DMS 273 treated with DMSO at 0.1 percent for 48 hours (cell line): ENCODE measurements around the gene RBKS.
"Not testable (repeated sequence)": the region's sequence is repeated elsewhere in the genome, so short reads cannot be mapped to it uniquely, and the experiment has no call there.

ENCODE experiments used
- DNase-seq: peaks from one replicate; lab custom pipeline; 2025; lab: John Stamatoyannopoulos, UW

RBKS gene

DNA sequence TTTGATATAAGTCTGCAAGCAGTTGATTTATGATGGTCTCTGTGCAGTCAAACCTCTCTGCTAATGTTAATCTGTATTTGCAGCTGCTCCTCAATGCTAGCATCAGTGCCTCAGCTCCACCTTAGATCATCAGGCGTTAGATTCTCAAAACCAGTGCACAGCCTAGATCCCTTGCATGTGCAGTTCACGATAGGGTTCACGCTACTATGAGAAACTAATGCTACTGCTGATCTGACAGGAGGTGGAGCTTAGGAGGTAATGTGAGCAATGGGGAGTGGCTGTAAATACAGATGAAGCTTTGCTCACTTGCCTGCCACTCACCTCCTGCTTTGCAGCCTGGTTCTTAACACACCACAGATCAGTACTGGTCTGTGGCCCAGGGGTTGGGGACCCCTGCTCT is 18.4 kb downstream of the RBKS start:
- DNase-seq = no peak

DNA sequence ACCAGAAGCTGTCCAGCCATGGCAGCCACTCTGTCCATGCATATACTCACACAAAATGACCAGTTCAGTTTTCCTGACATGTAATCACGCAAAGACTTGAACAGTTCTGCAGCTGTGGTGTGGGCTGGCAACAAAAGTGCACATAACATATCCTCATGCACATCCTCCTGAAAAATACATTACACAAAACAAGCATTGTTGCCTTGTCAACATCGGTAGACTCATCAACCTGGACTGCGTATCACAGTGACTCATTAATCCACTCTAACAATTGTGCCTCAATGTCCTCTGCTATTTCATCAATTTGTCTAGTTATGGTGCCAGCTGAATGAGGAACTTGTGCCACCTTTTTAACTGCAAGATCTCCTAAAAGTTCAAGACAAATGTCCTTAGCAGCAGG is 19.5 kb downstream of the RBKS start:
- no peak for DNase-seq

DNA sequence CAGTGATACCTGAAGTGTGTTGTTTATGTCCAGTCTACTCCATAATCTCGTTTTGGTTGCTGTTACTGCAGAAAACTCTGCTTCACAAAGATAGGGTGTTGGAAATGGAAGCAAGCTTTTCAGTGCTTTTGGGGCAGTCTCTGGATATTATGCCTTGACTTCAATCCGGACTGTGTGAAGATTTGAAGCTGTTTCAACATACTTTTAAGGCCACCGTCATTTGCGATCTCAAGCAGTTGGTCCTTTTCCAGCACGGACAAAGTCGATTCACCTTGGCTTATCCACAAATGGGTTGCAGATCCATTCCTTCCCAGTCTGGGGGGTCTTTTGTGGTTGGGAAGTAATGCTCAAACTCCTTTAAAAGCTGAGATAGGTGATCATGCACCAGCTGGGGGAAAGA is 20.4 kb downstream of the RBKS start:
- DNase-seq = no peak

DNA sequence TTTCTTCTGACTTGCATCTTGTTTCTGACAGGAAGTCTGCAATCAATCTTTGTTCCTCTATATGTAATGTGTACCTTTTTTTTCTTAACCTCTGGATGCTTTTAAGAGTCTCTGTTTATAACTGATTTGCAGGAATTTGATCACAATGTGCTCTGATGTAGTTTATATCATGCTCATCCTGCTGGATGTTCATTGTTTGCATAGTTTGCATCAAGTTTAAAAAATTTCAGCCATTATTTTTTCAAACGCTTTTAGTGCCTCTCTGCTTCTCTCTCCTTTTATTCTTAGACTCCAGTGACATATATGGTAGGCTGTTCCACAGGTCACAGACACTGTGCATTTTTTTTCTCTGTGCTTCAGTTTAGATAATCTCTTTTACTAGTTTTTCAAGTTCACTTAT is 23.9 kb downstream of the RBKS start:
- DNase-seq = no peak

DNA sequence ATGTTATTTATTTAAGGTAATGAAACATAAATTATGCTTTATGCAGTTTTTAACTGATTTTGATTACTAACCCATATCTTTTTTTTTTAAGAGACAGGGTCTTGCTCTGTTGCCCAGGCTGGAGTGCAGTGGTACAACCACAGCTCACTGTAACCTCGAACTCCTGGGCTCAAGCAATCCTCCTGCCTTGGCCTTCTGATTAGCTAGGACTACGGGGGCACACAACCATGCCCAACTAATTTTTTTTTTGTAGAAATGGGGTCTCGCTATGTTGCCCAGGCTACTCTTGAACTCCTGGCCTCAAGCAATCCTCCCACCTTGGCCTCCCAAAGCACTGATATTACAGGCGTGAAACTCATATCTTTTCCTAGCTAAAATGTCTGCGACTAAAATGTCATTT is 26.2 kb downstream of the RBKS start:
- not testable (repeated sequence) for DNase-seq

DNA sequence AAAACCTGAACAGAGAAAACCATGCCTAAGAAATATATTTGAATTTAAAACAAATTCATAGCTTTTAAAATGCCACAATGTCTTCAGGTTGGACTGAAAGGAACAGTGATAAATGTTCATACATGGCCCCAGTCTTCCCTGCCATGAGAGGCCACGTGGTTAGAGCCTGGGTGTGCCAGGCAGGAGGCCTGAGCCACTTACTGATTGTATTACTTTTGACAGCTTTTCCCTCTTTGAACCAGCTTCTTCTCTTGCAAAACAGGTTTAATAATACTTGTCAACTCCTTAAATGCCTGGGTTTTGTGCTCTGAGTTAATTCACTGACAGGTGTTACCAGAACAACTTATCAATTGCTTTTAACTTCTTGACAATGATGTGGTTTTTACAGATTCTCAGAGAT is 27.0 kb downstream of the RBKS start:
- no peak for DNase-seq

DNA sequence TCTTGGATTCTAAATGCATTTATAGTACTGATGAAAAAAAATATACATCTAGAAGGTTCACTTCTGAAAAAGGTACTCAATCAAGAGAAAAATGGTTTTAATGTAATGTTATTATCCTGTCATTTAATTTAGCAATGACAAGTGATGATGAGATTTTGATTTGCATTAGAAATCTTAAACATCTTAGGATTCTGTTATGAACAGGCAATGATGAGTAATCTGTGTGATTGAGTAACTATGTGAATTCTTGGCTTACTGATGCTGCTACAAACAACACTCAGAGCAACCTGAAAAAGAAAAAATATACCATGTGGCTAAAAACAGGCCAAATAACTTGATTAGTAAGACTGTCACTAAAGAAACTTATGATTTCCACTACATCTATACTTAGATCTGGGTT is 30.1 kb downstream of the RBKS start:
- DNase-seq = no peak

DNA sequence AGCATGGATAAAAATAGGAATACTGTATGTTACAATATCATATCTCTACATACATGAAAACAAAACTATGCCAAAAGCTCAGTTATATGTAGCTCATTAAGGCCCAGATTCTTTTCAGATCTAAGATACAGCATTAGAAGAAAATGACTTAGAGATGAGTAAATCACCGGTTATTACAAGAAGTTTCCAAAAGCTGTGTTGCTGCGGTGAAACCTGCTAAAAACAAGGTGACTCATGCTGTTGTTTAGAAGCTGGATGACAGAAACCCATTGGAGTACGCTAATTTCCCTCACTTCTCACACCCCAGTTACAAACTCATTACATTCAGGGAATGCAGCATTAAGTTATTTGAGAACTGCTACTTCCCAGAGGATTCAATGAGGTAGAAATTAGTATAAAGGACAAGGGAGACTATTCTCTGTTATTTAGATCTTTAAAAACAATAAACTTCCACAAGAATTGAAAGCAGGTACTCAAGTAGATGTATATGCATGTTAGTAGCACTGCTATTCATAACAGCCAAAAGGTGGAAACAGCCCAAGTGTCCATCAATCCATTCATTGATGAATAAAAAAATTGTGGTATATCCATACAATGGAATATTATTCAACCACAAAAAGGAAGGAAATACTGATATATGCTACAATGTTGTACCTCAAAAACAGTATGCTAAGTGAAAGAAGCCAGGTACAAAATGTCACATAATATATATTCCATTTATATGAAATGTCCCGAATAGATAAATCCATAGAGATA is 32.6 kb downstream of the RBKS start:
- DNase-seq = no peak

DNA sequence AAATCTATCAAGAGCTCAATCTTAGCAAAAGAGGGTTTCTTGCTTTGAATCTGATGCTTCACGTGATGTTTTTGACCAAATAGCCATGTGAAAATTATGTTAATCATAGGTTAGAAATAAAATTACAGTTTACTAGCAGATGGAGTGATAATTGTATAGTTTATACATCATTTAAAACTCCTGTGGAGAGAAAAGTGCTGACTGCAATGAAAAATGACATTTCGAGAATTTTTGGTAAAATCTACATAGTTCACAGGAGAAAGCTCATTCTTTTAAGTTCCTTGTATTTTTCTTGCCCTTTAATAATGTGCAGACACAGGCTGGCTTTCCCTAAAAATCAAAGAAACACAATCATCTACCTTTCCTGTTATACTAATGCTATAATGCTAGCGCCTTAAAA is 33.2 kb downstream of the RBKS start:
- no peak for DNase-seq

DNA sequence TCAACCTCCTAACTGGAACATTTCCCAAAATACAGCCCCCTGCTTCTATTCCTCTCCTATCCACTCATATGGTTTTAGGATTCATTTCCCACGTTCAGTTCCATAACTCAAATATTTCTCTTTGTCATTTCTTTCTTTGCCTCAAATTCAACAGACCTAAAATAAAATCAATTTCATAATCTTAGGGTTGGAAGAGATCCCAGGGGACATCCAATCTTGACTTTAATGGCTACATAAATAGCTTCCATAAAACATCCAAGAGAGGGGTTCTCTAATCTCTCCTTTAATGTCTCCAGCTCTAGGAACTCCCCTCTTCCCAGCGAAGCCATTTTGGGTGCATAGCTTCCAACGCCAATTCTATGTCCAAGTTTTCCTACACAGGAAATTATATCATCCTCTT is 33.8 kb downstream of the RBKS start:
- DNase-seq = no peak

DNA sequence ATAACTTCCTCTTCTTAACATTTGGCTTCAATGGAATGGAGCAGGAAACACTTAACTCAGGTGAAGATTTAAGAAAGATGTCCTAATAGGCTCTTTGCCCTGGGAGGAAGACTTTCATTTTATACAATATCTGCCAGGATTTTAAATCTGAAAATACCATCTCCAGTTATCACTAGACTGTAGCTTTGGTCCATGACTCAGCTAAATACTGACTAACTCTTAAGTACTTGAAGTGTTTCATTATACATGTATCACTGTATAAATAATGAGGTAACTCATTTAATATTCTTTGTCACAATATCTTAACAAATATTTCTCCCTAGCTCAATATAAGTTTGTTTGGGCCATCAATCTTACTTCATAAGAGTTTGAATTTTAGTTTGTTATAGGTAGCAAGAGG is 34.7 kb downstream of the RBKS start:
- DNase-seq = no peak

DNA sequence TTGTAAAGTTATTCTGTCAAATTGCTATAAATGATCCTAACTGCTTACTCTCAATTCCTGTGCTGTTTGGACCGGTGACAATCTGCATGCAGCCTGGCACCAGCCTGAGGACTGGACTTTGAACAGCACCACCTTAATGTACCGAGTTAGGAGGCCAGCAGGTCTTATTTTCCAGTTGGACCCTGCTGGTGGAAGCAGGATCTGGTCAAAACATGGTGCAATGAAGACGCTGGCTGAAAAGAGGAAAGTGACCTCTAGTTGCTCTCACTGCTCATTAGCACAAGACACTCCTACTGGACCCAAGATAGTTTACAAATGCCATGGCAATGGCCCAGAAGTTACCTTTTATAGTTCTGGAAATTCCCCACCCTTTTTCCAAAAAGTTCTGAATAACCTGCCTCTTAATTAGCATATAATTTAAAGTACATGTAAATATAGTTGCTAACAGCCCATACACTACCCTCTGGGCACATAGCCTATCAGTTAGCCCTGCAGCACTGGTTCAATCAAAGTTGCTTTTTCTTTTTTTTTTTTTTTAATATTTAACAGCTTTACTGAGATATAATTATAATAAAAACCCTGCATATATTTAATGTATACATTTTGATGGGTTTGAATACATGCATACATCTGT is 35.8 kb downstream of the RBKS start:
- no peak for DNase-seq

DNA sequence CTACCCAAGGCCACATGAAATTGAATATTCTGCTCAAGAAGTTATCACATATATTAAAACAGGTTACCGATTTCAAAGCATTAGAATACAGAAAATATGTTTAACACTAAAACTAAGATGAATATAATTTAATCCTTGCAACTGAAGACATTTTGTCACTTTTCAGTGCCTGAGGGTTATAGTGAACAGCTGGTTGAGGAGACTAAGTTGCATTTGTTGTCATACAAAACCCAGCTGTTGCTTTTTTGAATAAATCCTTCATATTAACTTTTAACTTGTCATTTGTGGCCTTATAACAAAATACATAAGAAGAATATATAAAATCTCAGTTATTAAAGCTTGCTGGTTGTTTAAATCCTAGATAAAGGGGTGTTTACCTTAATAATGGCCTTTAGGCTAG is 37.5 kb downstream of the RBKS start:
- DNase-seq = no peak

DNA sequence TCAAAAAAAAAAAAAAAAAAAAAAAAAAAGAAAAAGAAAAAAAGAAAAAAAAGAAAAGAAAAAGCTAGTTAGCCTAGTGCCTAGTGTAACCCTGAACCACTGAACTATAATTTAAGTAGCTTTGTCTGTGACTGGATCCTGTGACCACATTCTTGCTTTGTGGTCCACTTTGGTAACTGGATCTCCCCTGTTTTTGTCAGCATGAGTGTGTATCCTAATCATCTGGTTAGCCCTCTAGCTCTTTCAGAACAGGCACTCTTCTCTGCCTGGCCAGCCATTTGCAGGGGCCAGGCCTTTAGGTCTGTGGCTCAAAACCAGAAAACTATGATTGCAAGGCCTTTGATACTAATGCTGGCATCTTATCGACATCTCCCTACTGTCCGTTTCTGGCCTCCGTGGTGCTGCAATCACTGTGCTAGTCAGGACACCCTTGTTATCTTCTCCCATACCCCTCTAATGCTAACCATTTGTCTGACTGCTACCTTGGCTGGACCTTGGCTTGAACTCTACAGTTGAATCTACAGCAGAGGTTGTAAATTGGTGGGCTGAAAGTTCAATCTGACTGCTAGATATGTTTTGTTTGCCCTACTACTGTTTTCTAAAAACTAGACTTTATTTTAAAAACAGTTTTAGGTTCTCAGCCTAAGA is 40.5 kb downstream of the RBKS start:
- DNase-seq = no peak

DNA sequence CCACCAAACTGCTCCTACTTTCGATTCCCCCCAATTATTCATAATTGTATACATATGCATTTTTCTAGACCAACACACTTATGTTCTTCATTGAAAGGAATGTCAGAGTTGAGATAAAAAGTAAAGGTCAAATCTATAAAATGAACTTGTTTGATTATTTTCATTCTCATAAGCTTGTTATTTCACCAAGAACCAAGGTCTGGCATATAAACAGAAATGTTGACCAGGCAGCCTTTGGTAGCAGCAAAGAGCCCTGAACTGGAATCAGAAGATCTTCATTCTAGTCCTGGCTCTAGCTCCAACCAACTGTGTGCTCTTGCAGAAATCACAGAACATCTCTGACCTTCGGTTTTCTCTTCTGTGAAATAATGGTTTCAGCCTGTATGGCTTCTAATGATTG is 42.9 kb downstream of the RBKS start:
- no peak for DNase-seq

DNA sequence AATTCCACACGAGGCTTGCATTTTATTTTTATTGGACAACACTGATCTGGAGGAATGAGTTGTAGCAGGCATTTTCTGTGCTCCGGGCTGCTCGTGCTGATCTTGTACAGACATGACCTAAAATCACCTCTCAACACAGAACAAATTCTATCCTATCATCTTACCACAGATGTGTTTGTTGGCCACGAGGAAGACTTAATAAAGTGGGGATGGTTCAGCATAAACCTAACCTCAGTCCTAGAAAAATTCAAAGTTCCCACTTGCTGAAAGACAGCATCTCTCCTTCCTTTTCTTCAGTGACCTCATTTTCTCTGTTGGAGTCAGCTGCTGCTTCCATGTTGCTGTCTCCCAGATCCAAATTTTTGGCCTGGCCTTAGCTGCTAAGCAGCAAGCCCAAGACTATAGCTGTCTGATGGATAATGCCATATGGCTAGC is 45.3 kb downstream of the RBKS start:
- DNase-seq = peak; percentile 62

DNA sequence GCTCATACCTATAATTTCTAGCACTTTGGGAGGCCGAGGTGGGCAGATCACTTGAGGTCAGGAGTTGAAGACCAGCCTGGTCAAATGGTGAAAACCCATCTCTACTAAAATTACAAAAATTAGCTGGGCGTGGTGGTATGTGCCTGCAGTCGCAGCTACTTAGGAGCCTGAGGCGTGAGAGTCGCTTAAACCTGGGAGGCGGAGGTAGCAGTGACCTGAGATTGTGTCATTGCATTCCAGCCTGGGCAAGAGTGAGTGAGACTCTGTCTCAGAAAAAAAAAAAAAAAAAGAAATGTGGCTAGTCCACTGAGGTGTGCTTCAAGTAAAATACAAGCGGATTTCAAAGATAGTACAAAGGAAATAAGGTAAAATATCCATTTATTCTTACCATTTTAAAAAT is 46.2 kb downstream of the RBKS start:
- no peak for DNase-seq

DNA sequence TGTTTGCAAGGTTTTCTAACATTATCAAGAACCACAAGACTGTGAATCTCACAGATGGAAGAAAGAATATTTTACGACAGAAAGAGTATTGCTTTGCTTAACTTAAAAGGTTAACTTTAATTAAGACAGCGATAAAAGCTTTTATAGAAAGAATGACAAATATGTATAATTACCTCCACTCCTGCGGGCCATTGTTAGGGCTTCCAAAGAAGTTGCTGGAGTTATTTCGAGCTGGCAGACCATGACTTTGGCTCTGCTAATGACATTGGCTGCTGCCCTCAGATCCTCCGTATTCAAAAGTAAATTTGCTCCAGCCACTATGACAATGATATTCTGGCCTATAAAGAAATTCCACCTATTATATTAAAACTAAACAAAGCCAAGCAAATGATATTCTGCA is 47.3 kb downstream of the RBKS start:
- no peak for DNase-seq

DNA sequence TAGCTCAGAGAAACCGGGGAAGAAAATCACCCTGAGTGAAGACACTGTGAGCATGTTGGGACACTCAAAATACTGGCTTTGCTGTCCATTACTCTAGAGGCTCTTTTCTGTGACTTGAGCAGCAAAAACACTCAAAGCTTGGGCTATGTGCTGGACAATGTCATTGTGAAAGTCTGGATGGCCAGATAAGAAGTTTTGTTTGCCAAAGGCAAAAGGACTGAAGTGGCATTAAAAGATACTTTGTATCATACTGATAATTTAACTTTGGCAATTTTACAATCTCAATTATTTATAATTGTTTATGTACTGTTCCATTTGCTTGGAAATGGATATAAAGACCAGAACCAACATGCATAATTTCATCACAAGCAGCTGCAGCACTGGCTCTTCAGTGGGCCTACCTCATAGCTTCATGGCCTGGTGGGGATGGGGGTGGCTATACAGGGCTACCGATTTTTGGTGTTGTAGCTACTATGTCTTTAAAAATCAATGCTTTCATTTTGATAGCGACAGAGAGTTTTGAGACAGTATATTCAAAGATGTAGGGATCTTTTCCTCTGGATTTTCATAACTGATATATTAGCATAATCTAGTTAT is 51.1 kb downstream of the RBKS start:
- no peak for DNase-seq

DNA sequence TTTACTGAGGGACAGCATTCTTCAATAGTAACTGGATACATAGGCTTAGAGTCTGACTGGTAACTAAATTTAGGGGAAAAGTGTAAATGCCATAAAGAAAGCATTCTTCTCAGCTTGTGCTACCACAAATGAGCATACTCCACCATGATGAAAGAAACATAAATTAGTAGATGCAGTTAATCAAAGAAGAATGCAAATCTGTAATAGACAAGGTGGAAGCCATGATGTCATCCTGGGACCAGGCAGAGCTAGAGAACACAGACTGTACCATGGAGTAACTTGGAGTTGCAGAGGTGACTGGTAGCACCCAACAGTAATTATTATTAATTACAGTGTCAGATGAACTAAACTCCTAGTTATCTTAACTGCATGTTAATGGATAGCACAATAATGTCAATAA is 51.7 kb downstream of the RBKS start:
- no peak for DNase-seq

DNA sequence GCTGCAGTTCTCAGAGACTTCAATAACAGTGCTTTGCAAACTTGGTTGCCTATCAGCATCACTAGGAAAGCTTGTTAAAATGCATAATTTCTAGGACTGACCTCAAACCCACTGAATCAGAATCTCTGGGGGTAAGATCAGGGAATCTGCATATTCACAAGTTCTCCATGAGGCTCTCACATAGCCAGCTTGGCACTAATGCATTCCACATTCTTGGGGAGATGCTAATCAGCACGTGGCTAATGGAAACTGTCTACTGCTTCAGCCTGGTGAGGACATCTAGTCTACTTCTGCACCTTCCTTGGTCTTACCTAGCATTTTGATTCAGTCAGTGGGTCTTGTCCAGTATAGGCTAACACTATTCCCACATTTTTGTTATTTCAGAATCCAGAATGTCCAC is 56.3 kb downstream of the RBKS start:
- no peak for DNase-seq

DNA sequence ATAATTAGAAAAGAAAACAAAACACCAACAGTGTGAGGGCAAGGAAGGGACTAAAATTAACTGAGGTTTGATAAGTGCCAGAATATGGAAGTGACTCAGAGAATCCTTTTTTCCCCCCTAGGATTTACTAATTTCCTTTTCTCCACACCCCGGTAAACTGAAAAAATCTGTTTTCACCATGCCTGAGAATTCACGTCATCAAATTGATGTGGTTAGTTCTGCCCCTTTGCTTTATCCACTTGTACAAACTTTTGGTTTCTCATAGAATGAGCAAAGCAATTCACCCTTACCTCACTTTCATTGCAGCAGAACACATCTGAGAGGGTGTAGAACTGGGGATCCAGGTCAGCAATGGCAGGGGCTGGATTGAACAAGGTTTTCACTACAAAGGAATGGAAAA is 57.8 kb downstream of the RBKS start:
- DNase-seq = no peak
